Breast epithelium (tissue), 3 donors: ENCODE measurements around the gene GIMAP1.

Experiments
- CTCF ChIP-seq, 3 donors: fragments of 450-650 bp; IDR thresholded peaks; one replicate each; pipeline ENCODE4 v1.5.1; 2016 to 2017; ENCODE audit warnings: antibody characterized with exemption in 3 of 3, mild to moderate bottlenecking in 3 of 3, moderate library complexity in 3 of 3
- POLR2A ChIP-seq: fragments of 450-650 bp; IDR thresholded peaks from one replicate; pipeline ENCODE4 v1.6.1; 2016; ENCODE audit warnings: antibody characterized with exemption, mild to moderate bottlenecking, moderate library complexity

- TF ChIP-seq CTCF (IDR thresholded peaks at IDR 0.05): no peak
- TF ChIP-seq POLR2A: no peak
Observed at GRCh38 chr7:150688630-150689029, 27.8 kb upstream of the GIMAP1 start.
